IPS-NIHi7 (cell line): ENCODE measurements around the gene TMEM132C.

Source experiments
- DNase-seq: peaks from one replicate; pipeline ENCODE4 v3.0.0; 2012; ENCODE audit warnings: mixed read lengths; ENCODE audit errors: extremely low spot score

The TMEM132C gene

GRCh38 chr12:128338386-128339125 lies 71.6 kb downstream of the TMEM132C start:
- DNase-seq: no peak

- peak; percentile 20 for DNase-seq
Observed at GRCh38 chr12:128339126-128339520, 72.2 kb downstream of the TMEM132C start.

- no peak for DNase-seq
Observed at GRCh38 chr12:128339631-128340030, 72.7 kb downstream of the TMEM132C start.

- DNase-seq: no peak
Observed at GRCh38 chr12:128353301-128353700, 86.3 kb downstream of the TMEM132C start.

- DNase-seq: no peak
Observed at GRCh38 chr12:128356547-128356946, 89.6 kb downstream of the TMEM132C start.

GRCh38 chr12:128361400-128361995 lies 94.5 kb downstream of the TMEM132C start:
- DNase-seq: no peak

- no peak for DNase-seq
Observed at GRCh38 chr12:128365032-128365431, 98.1 kb downstream of the TMEM132C start.

GRCh38 chr12:128365651-128366231 lies 98.8 kb downstream of the TMEM132C start:
- peak; percentile 50 for DNase-seq

GRCh38 chr12:128367961-128368360 lies 101.0 kb downstream of the TMEM132C start:
- no peak for DNase-seq

GRCh38 chr12:128381541-128381940 lies 114.6 kb downstream of the TMEM132C start:
- peak; percentile 31 for DNase-seq

- DNase-seq: no peak
Observed at GRCh38 chr12:128381946-128382345, 115.0 kb downstream of the TMEM132C start.

GRCh38 chr12:128382946-128383345 lies 116.0 kb downstream of the TMEM132C start:
- no peak for DNase-seq

GRCh38 chr12:128383357-128383937 lies 116.5 kb downstream of the TMEM132C start:
- DNase-seq: peak; percentile 27

GRCh38 chr12:128385736-128386135 lies 118.8 kb downstream of the TMEM132C start:
- DNase-seq: no peak

GRCh38 chr12:128387811-128388422 lies 120.9 kb downstream of the TMEM132C start:
- peak; percentile 64 for DNase-seq

- DNase-seq: no peak
Observed at GRCh38 chr12:128388461-128389000, 121.6 kb downstream of the TMEM132C start.

- DNase-seq: no peak
Observed at GRCh38 chr12:128393346-128393745, 126.4 kb downstream of the TMEM132C start.

- no peak for DNase-seq
Observed at GRCh38 chr12:128394137-128394536, 127.2 kb downstream of the TMEM132C start.

- DNase-seq: no peak
Observed at GRCh38 chr12:128399253-128399652, 132.3 kb downstream of the TMEM132C start.

GRCh38 chr12:128402486-128403243 lies 135.7 kb downstream of the TMEM132C start:
- peak; percentile 20 for DNase-seq

GRCh38 chr12:128408669-128409068 lies 141.7 kb downstream of the TMEM132C start:
- DNase-seq: no peak
